A549 treated with Mapracorat at 1 μM for 4 hours (cell line): Measurements from ENCODE around the gene ENC1. TPM values are rescaled to one million over a fixed set of nuclear protein-coding genes. Genes with fewer than 3 reads are reported as not detected.

ENCODE experiments used
- total RNA-seq: library from RNA; stranded (reverse); fragments of 200-300 nt; extraction: Qiagen RNA extraction; gene quantifications from 5 replicates; pipeline ENCODE4 v1.2.3, GENCODE V29; 2022

ENC1 gene, protein sequence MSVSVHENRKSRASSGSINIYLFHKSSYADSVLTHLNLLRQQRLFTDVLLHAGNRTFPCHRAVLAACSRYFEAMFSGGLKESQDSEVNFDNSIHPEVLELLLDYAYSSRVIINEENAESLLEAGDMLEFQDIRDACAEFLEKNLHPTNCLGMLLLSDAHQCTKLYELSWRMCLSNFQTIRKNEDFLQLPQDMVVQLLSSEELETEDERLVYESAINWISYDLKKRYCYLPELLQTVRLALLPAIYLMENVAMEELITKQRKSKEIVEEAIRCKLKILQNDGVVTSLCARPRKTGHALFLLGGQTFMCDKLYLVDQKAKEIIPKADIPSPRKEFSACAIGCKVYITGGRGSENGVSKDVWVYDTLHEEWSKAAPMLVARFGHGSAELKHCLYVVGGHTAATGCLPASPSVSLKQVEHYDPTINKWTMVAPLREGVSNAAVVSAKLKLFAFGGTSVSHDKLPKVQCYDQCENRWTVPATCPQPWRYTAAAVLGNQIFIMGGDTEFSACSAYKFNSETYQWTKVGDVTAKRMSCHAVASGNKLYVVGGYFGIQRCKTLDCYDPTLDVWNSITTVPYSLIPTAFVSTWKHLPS
- 5.0 to 6.3 TPM (median 5.9 TPM) in 5 replicates for total RNA-seq

DNA sequence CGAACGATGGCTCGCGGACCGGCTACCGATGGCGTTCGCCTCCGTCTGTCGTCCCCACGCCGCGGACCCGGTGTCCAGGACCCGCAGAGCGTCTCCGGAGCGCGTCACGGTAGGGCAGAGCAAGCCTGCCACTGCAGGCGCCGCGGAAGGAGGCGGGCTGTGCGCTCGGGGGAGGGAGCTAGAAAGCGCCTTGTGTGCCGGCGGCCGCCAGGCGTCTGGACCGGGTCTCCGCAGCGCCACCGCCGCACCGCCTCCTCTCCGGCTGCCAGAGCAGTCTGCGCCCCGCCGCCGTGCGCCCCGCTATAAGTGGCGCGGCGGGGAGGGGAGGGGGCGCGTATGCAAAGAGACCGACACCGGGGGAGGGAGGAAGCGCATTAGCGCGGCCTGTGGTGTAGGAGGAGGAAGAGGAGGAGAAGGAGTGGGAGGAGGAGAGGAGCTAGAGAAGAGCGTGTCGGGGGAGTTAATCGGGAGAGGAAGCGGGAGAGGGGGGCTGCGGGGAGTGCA is at the start of gene ENC1:
Gene ENC1, minus strand, starts transcription at position 279 of the 504 bp plus-strand sequence. CDS start 4,243 bp downstream, outside the sequence.

DNA sequence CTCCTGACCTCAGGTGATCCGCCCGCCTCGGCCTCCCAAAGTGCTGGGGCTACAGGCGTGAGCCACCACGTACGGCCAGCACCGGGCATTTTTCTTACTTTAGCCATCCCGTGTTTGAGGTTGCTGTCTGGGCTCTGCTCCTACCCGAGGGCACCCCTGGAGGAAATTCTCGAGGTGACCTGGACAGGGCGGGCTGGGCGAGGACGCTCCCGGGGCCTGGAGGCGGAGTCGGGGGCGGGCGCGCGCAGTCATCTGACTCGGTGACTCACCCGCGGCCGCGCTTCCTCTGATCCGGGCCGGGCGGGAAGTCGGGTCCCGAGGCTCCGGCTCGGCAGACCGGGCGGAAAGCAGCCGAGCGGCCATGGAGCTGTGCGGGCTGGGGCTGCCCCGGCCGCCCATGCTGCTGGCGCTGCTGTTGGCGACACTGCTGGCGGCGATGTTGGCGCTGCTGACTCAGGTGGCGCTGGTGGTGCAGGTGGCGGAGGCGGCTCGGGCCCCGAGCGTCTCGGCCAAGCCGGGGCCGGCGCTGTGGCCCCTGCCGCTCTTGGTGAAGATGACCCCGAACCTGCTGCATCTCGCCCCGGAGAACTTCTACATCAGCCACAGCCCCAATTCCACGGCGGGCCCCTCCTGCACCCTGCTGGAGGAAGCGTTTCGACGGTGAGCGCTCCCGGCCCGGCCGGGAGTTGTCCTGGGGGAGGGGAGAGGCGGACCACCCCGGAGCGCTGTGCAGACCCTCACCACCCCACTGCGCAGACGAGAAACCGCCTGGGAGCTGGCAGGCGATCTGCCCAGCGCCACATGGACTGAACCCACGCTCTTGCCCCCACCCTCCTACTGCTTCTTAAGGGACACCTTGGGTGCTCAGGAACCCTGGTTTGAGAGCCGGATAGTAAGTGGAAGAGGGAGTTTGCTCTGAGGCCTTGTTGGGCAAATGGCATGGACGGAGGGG is 44.6 kb upstream of the ENC1 start, which contains the start of gene HEXB:
Gene HEXB, plus strand, starts transcription at position 334 of the 952 bp plus-strand sequence. Its CDS starts 28 bp downstream, at position 362.

Other genes with a start within 250 kb of the ENC1 start
- gene HEXB, start 44.5 kb upstream of the ENC1 start, total RNA-seq, result 107 to 120 TPM (median 112 TPM) in 5 replicates
- 21.3 to 22.8 TPM (median 22.3 TPM) in 5 replicates for gene GFM2, start 126.4 kb upstream of the ENC1 start, total RNA-seq
- 119 to 149 TPM (median 121 TPM) in 5 replicates for gene NSA2, start 126.5 kb upstream of the ENC1 start, total RNA-seq
- gene FAM169A, start 225.7 kb upstream of the ENC1 start, total RNA-seq, result 3.7 to 6.9 TPM (median 6.0 TPM) in 5 replicates